Measurements from ENCODE around the gene BBX. TPM values are rescaled to one million over a fixed set of nuclear protein-coding genes. Genes with fewer than 3 reads are reported as not detected.

The BBX gene
- total RNA-seq, 4 donors from 2014 or later: 73.0 to 216 (median 106) TPM

- Histone ChIP-seq H3K27ac (no peak overlapping the region), H3K36me3 (no peaks in the 10 kb centered on the region), H3K9me3 (no peaks in the 10 kb centered on the region), H3K4me3 (replicated peaks in 1 of 3) (no peak overlapping the region), H3K27me3 (no peaks in the 10 kb centered on the region), H3K4me1 (no peaks in the 10 kb centered on the region)
- DNase-seq: no peak
- TF ChIP-seq POLR2A (IDR thresholded peaks at IDR 0.05): no peak
- TF ChIP-seq CTCF (IDR thresholded peaks at IDR 0.05): no peak
- WGBS, 2 donors: 63 to 71% methylated on average over 1 of the region's 1 CpG
- intact Hi-C loops (cut with DNase I): no loop called here
Measured at GRCh38 chr3:107704477-107704876, 181.7 kb downstream of the BBX start.

GRCh38 chr3:107705046-107705445 is 182.3 kb downstream of the BBX start:
- DNase-seq: no peak
- WGBS, 2 donors: 73 to 78% methylated on average over 5 of the region's 5 CpGs
- no peaks in the 10 kb centered on the region for H3K36me3 ChIP-seq
- H3K4me1 ChIP-seq: no peaks in the 10 kb centered on the region
- H3K4me3 ChIP-seq (replicated peaks in 1 of 3): no peak overlapping the region
- no peaks in the 10 kb centered on the region for H3K27me3 ChIP-seq
- H3K9me3 ChIP-seq: no peaks in the 10 kb centered on the region
- no peak overlapping the region for H3K27ac ChIP-seq
- intact Hi-C loops (cut with DNase I): no loop called here
- TF ChIP-seq CTCF (IDR thresholded peaks at IDR 0.05) (no peak), POLR2A (IDR thresholded peaks at IDR 0.05) (no peak)

GRCh38 chr3:107710851-107711250 is 188.1 kb downstream of the BBX start:
- Histone ChIP-seq H3K9me3 (no peaks in the 10 kb centered on the region), H3K4me1 (no peaks in the 10 kb centered on the region), H3K27me3 (no peaks in the 10 kb centered on the region), H3K27ac (no peak overlapping the region), H3K4me3 (replicated peaks in 1 of 3) (no peak overlapping the region), H3K36me3 (no peaks in the 10 kb centered on the region)
- intact Hi-C loops (cut with DNase I): no loop called here
- TF ChIP-seq CTCF (IDR thresholded peaks at IDR 0.05): no peak
- no peak for TF ChIP-seq POLR2A (IDR thresholded peaks at IDR 0.05)
- 64 to 73% methylated on average over 5 of the region's 5 CpGs for WGBS, 2 donors
- peak; percentile 33 to 61 for DNase-seq

GRCh38 chr3:107716734-107717133 is 194.0 kb downstream of the BBX start:
- no peak for DNase-seq
- Histone ChIP-seq H3K27me3 (no peaks in the 10 kb centered on the region), H3K4me1 (no peaks in the 10 kb centered on the region), H3K4me3 (replicated peaks in 1 of 3) (no peak overlapping the region), H3K36me3 (no peaks in the 10 kb centered on the region), H3K27ac (no peak overlapping the region), H3K9me3 (no peaks in the 10 kb centered on the region)
- TF ChIP-seq CTCF (IDR thresholded peaks at IDR 0.05): no peak
- TF ChIP-seq POLR2A (IDR thresholded peaks at IDR 0.05): no peak
- 86 to 95% methylated on average over 3 of the region's 3 CpGs for WGBS, 2 donors
- intact Hi-C loops (cut with DNase I): no loop called here

- Histone ChIP-seq H3K27ac (no peak overlapping the region), H3K27me3 (no peaks in the 10 kb centered on the region), H3K9me3 (no peaks in the 10 kb centered on the region), H3K4me3 (replicated peaks in 1 of 3) (no peak overlapping the region), H3K4me1 (no peaks in the 10 kb centered on the region), H3K36me3 (no peaks in the 10 kb centered on the region)
- intact Hi-C loops (cut with DNase I): no loop called here
- 90 to 92% methylated on average over 2 of the region's 2 CpGs for WGBS, 2 donors
- TF ChIP-seq CTCF (IDR thresholded peaks at IDR 0.05): no peak
- TF ChIP-seq POLR2A (IDR thresholded peaks at IDR 0.05): no peak
- DNase-seq: no peak
Measured at GRCh38 chr3:107718547-107718946, 195.8 kb downstream of the BBX start.

Data from thyroid gland (tissue), 4 donors.